ENCODE measurements around the gene RPL14. TPM values are rescaled to one million over a fixed set of nuclear protein-coding genes. Genes with fewer than 3 reads are reported as not detected.
A peak's percentile ranks its signal among the peaks of the same experiment; 100 is the strongest.

Gene RPL14
- total and polyA plus RNA-seq, 2 of the 13 experiments (the other 11 are each of a cell fraction or from before 2014, with no cell fraction given): 502 to 1,291 TPM

- H2AFZ ChIP-seq (ENCODE audit: low read length): no peak overlapping the region
- FAIRE-seq (no peak), ATAC-seq (peak; percentile 4; the same call in 1 of the 3 replicates), DNase-seq (ENCODE audit: low spot score) (no peak)
- H3K36me3 ChIP-seq (replicated peaks in 1 of 2; ENCODE audit: control insufficient read depth in 1 of 2, insufficient read depth in 2 of 2, low read length in 2 of 2): peaks cover 8 to 27% of the 10 kb centered on the region in 2 experiments
- POLR2A ChIA-PET: interaction anchor here (0.9 to 3.6 kb wide), 5 partner anchors 11 to 41 kb away, joined by 3 to 14 read pairs (median 4); partner anchors contain the start of genes ZNF619 and ZNF620
- intact Hi-C loops (cut with micrococcal nuclease; ENCODE audit: unreplicated experiment): no loop called here
- H3K27me3 ChIP-seq (ENCODE audit: control insufficient read depth in 1 of 2, insufficient read depth in 2 of 2, low read length in 2 of 2): no peaks in the 10 kb centered on the region
- no peak overlapping the region for H3K4me2 ChIP-seq (ENCODE audit: low read depth, low read length)
- H3K4me3 ChIP-seq (replicated peaks in 1 of 3; ENCODE audit: insufficient read depth in 1 of 3, low read depth in 2 of 3, low read length in 3 of 3): no peak overlapping the region
- in situ Hi-C loops (cut with HindIII; ENCODE audit: extremely low pct_ligation_motif_present, low pct_unique_long_range_greater_than_20kb): no loop called here
- no peaks in the 10 kb centered on the region for H3K9me3 ChIP-seq (ENCODE audit: low read length)
- H3K9ac ChIP-seq (ENCODE audit: insufficient read depth, low read depth, low read length): no peak overlapping the region
- peaks cover 24% of the 10 kb centered on the region for H3K4me1 ChIP-seq (ENCODE audit: insufficient read depth, low read length)
- CTCF ChIA-PET (ENCODE audit: low intra/inter-chr PET ratio, low total read pairs): no interaction called here
- no peak overlapping the region for H3K27ac ChIP-seq (ENCODE audit: extremely low read length, insufficient read depth, low read length)
- peaks cover 8% of the 10 kb centered on the region for H4K20me1 ChIP-seq (ENCODE audit: insufficient read depth, low read length)
- peaks cover 7% of the 10 kb centered on the region for H3K79me2 ChIP-seq (ENCODE audit: insufficient read depth, low read length)
- WGBS (ENCODE audit: low lambda C conversion rate): 88% methylated on average over 9 of the region's 9 CpGs
- no TSS peak for BruUV-seq (replicated peaks)
- peak; percentile 36 for TF ChIP-seq RBM22 (optimal IDR thresholded peaks at IDR 0.05; ENCODE audit: low read length)
- TF ChIP-seq TFE3 (CRISPR knock-in tag; IDR thresholded peaks at IDR 0.05): no peak
- peak; percentile 48; the same call in 1 of the 2 replicates for TF ChIP-seq POLR2G (IDR thresholded peaks at IDR 0.05; ENCODE audit: low read depth, low read length)
- TF ChIP-seq ZBTB37 (CRISPR knock-in tag; IDR thresholded peaks at IDR 0.05): no peak
- no peak for TF ChIP-seq BORCS8-MEF2B (CRISPR knock-in tag; IDR thresholded peaks at IDR 0.05)
- peak; percentile 37; the same call in 1 of the 2 replicates for TF ChIP-seq RBFOX2 (IDR thresholded peaks at IDR 0.05; ENCODE audit: low read depth, low read length)
- no peak for TF ChIP-seq BRD4 (CRISPR knock-in tag; IDR thresholded peaks at IDR 0.05)
- no peak for TF ChIP-seq AHR (CRISPR knock-in tag; IDR thresholded peaks at IDR 0.05)
- TF ChIP-seq ETV5 (CRISPR knock-in tag; IDR thresholded peaks at IDR 0.05; ENCODE audit: borderline replicate concordance): no peak
- no peak for TF ChIP-seq BHLHE40 (IDR thresholded peaks at IDR 0.05; ENCODE audit: low read length)
- TF ChIP-seq ZNF230 (CRISPR knock-in tag; IDR thresholded peaks at IDR 0.05): no peak
- TF ChIP-seq PLRG1 (conservative IDR thresholded peaks at IDR 0.05): no peak
- TF ChIP-seq HOMEZ (CRISPR knock-in tag; IDR thresholded peaks at IDR 0.05; ENCODE audit: low read depth): no peak
- no peak for TF ChIP-seq ATF7 (IDR thresholded peaks at IDR 0.05)
- TF ChIP-seq ATF7 (CRISPR knock-in tag; IDR thresholded peaks at IDR 0.05): no peak
- TF ChIP-seq POLR2AphosphoS5 (IDR thresholded peaks at IDR 0.05; ENCODE audit: low read depth, low read length): 0 out of 2 replicates have a peak, but pooled peaks have one; percentile 6
- TF ChIP-seq E2F2 (CRISPR knock-in tag; IDR thresholded peaks at IDR 0.05; ENCODE audit: borderline replicate concordance): no peak
- TF ChIP-seq ESRRA (CRISPR knock-in tag; IDR thresholded peaks at IDR 0.05; ENCODE audit: low read depth): no peak
These were observed 7.4 kb downstream of the RPL14 start for GRCh38 chr3:40464339-40465110.
